GM13977 (cell line): ENCODE results near the gene SLC16A1.
A peak's percentile ranks its signal among the peaks of the same experiment; 100 is the strongest.
"Not testable (repeated sequence)": the region's sequence is repeated elsewhere in the genome, so short reads cannot be mapped to it uniquely, and the experiment has no call there.

Experiments used
- DNase-seq: peaks from one replicate; pipeline ENCODE4 v3.0.0; 2012; ENCODE audit warnings: low spot score
- CTCF ChIP-seq: IDR thresholded peaks from 2 replicates; pipeline ENCODE4 v1.5.1; 2012; ENCODE audit warnings: mild to moderate bottlenecking, control low read depth; ENCODE audit not compliant: insufficient read depth; ENCODE audit errors: extremely low read depth, missing control alignments
- in situ Hi-C: fragments of 300-500 bp; cut with MboI; formaldehyde crosslinking; loops from one replicate; pipeline ENCODE4 v1.12.0; 2022; ENCODE audit warnings: low sequenced_read_pairs, low pct_unique_long_range_greater_than_20kb, mixed read lengths, inconsistent platforms; ENCODE audit not compliant: unreplicated experiment

Gene SLC16A1

GRCh38 chr1:112955773-112956543 lies at the start of gene SLC16A1:
Gene SLC16A1, minus strand, starts transcription at chr1:112956196. Its CDS starts 26,888 bp downstream, at chr1:112929308.
- DNase-seq = peak; percentile 94
- in situ Hi-C loops = no loop called here

GRCh38 chr1:113003751-113004690 lies 48.0 kb upstream of the SLC16A1 start:
- in situ Hi-C loops = no loop called here
- DNase-seq = no peak

More at GRCh38 chr1:112955773-112956543, at the start of gene SLC16A1:
- TF ChIP-seq CTCF = peak; percentile 54

GRCh38 chr1:113002297-113002696 lies 46.3 kb upstream of the SLC16A1 start:
- no peak for TF ChIP-seq CTCF
- in situ Hi-C loops = no loop called here
- no peak for DNase-seq

More at GRCh38 chr1:113003751-113004690, 48.0 kb upstream of the SLC16A1 start:
- no peak for TF ChIP-seq CTCF

GRCh38 chr1:112998592-112999235 lies 42.7 kb upstream of the SLC16A1 start:
- TF ChIP-seq CTCF = no peak
- in situ Hi-C loops = no loop called here
- no peak for DNase-seq

GRCh38 chr1:112997781-112998180 lies 41.8 kb upstream of the SLC16A1 start:
- no peak for TF ChIP-seq CTCF
- in situ Hi-C loops = no loop called here

GRCh38 chr1:112995890-112996289 lies 39.9 kb upstream of the SLC16A1 start:
- no peak for DNase-seq
- in situ Hi-C loops = no loop called here
- no peak for TF ChIP-seq CTCF

More at GRCh38 chr1:112997781-112998180, 41.8 kb upstream of the SLC16A1 start:
- DNase-seq = no peak

- DNase-seq, in situ Hi-C loops: not testable (repeated sequence)
Observed at GRCh38 chr1:112995021-112995420, 39.0 kb upstream of the SLC16A1 start.
